AG04450 (cell line): ENCODE measurements around the gene MOCS2. TPM values are rescaled to one million over a fixed set of nuclear protein-coding genes. Genes with fewer than 3 reads are reported as not detected.
A peak's percentile ranks its signal among the peaks of the same experiment; 100 is the strongest.

Experiments used
- CTCF ChIA-PET: fragments of 300-600, 350-600 bp; formaldehyde crosslinking; extraction: SDS; loops from one replicate; lab custom pipeline; 2022; ENCODE audit warnings: antibody characterized with exemption, inconsistent platforms; lab: Charles Lee
- POLR2A ChIA-PET: fragments of 350-600 bp; formaldehyde crosslinking; extraction: SDS; loops from one replicate; lab custom pipeline; 2021; ENCODE audit warnings: antibody characterized with exemption, inconsistent platforms; lab: Yijun Ruan, JAX
- DNase-seq: peaks from one replicate; pipeline ENCODE4 v3.0.0-alpha.2; 2011; ENCODE audit warnings: low read depth, low spot score
- H3K27ac ChIP-seq: one replicate; pipeline ENCODE4 v1.5.1; 2012; ENCODE audit warnings: low read depth, low read length, control low read depth
- H3K27me3 ChIP-seq: one replicate; pipeline ENCODE4 v1.6.0; 2012; ENCODE audit warnings: low read length; ENCODE audit not compliant: control insufficient read depth, insufficient read depth
- H3K4me3 ChIP-seq: 2 replicates; pipeline ENCODE4 v1.5.1; 2011; ENCODE audit warnings: mild to moderate bottlenecking, low read depth, low read length, control low read depth
- H3K9me3 ChIP-seq: 2 replicates; pipeline ENCODE4 v1.5.1; 2012; ENCODE audit warnings: low read length; ENCODE audit not compliant: control insufficient read depth, insufficient read depth
- polyA plus RNA-seq: library from polyadenylated mRNA; depleted of rRNA; stranded (reverse); fragments of >200 nt; gene quantifications from 2 replicates; pipeline ENCODE4 v1.2.3, GENCODE V29; 2011
- TF ChIP-seq, protein P1 (sequence below): IDR thresholded peaks from 2 replicates; pipeline ENCODE4 v1.5.1; 2011; ENCODE audit warnings: low read depth, low read length, control low read depth, inconsistent platforms

Gene MOCS2
- polyA plus RNA-seq, 1 experiment: 79.6 TPM

DNA sequence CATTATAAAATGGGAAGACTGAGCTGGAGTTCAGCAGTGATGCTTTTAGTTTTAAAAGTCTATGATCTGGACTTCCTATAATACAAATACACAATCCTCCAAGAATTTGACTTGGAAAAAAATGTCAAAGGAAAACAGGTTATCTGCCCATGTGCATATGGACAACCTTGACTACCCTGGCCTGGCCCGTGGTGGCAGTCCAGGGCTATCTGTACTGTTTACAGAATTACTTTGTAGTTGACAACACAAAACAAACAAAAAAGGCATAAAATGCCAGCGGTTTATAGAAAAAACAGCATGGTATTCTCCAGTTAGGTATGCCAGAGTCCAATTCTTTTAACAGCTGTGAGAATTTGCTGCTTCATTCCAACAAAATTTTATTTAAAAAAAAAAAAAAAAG is 17.3 kb downstream of the MOCS2 start:
- POLR2A ChIA-PET: no interaction called here
- Histone ChIP-seq H3K27me3 (no peaks in the 10 kb centered on the region), H3K27ac (no peak overlapping the region), H3K9me3 (no peaks in the 10 kb centered on the region), H3K4me3 (no peak overlapping the region)
- TF ChIP-seq, protein P1, sequence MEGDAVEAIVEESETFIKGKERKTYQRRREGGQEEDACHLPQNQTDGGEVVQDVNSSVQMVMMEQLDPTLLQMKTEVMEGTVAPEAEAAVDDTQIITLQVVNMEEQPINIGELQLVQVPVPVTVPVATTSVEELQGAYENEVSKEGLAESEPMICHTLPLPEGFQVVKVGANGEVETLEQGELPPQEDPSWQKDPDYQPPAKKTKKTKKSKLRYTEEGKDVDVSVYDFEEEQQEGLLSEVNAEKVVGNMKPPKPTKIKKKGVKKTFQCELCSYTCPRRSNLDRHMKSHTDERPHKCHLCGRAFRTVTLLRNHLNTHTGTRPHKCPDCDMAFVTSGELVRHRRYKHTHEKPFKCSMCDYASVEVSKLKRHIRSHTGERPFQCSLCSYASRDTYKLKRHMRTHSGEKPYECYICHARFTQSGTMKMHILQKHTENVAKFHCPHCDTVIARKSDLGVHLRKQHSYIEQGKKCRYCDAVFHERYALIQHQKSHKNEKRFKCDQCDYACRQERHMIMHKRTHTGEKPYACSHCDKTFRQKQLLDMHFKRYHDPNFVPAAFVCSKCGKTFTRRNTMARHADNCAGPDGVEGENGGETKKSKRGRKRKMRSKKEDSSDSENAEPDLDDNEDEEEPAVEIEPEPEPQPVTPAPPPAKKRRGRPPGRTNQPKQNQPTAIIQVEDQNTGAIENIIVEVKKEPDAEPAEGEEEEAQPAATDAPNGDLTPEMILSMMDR: no peak
- no peak for DNase-seq
- CTCF ChIA-PET: interaction anchor here (0.6 to 7.4 kb wide), 6 partner anchors 11 to 234 kb away, joined by 3 to 135 read pairs (median 3); no protein-coding TSS in a partner anchor

DNA sequence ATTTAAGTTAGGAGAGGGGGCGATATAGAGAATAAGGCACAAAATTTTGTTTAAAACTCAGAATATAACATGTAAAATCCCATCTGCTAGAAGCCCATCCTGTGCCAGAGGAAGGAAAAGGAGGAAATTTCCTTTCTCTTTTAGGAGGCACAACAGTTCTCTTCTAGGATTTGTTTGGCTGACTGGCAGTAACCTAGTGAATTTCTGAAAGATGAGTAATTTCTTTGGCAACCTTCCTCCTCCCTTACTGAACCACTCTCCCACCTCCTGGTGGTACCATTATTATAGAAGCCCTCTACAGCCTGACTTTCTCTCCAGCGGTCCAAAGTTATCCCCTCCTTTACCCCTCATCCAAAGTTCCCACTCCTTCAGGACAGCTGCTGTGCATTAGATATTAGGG is 18.3 kb downstream of the MOCS2 start:
- CTCF ChIA-PET: interaction anchor here (0.7 to 7.4 kb wide), 3 partner anchors 67 to 170 kb away, joined by 3 to 135 read pairs (median 3); no protein-coding TSS in a partner anchor
- DNase-seq: peak; percentile 36
- Histone ChIP-seq H3K9me3 (no peaks in the 10 kb centered on the region), H3K4me3 (no peak overlapping the region), H3K27me3 (no peaks in the 10 kb centered on the region), H3K27ac (no peak overlapping the region)
- TF ChIP-seq, protein P1: peak; percentile 39; the same call in 1 of the 2 replicates
- POLR2A ChIA-PET: no interaction called here

DNA sequence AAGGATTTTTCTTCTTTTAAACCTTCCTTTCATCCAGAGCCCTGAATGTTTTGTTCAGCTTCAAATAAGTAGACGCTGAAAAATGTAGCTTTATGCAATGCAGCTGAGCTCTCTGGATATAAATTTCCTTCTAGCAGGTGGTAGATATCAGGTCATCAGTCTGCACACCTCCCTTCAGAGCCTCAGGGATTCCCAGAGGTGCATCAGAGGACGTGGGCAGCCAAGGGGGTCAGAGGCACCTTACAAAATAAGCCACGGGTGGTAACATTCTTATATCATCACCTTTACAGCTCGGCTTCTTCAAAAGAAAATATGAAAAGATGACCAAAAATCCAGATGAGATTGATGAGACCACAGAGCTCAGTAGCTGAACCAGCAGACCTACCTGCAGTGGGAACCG is 19.3 kb downstream of the MOCS2 start:
- ChIA-PET CTCF (interaction anchor here (0.8 to 7.4 kb wide), 4 partner anchors 11 to 1144 kb away, joined by 3 to 135 read pairs (median 4); no protein-coding TSS in a partner anchor), POLR2A (no interaction called here)
- TF ChIP-seq, protein P1: no peak
- DNase-seq: no peak
- H3K9me3 ChIP-seq: no peaks in the 10 kb centered on the region
- H3K27ac ChIP-seq: no peak overlapping the region
- no peaks in the 10 kb centered on the region for H3K27me3 ChIP-seq
- H3K4me3 ChIP-seq: no peak overlapping the region

DNA sequence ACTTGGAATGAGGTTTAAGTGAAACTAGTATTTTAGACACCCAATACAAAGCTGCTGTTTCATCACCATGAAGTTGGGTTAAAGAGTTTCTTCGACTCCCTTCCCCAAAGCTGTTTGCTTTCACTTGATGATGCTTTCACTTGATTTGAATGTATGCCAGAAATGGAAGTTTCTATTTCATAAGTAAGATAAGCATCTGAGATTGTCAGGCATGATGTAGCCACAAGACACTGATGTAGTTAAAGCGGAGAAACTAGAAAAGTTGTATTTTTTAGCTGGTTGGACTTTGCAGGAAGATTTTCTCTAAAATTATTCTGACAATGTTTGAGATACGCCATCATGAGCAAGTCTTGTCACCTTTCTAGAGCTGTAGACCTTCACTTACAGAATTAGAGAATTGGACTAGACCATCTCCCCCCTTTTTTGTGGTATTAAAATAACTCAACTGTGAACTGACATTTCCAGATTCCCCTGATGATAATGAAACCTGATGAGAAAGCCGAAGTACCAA is 20.0 kb downstream of the MOCS2 start:
- TF ChIP-seq, protein P1: no peak
- Histone ChIP-seq H3K27ac (no peak overlapping the region), H3K9me3 (no peaks in the 10 kb centered on the region), H3K27me3 (no peaks in the 10 kb centered on the region), H3K4me3 (no peak overlapping the region)
- POLR2A ChIA-PET: no interaction called here
- CTCF ChIA-PET: interaction anchor here (1.0 to 7.4 kb wide), 4 partner anchors 10 to 141 kb away, joined by 3 to 135 read pairs (median 4); no protein-coding TSS in a partner anchor
- DNase-seq: no peak

DNA sequence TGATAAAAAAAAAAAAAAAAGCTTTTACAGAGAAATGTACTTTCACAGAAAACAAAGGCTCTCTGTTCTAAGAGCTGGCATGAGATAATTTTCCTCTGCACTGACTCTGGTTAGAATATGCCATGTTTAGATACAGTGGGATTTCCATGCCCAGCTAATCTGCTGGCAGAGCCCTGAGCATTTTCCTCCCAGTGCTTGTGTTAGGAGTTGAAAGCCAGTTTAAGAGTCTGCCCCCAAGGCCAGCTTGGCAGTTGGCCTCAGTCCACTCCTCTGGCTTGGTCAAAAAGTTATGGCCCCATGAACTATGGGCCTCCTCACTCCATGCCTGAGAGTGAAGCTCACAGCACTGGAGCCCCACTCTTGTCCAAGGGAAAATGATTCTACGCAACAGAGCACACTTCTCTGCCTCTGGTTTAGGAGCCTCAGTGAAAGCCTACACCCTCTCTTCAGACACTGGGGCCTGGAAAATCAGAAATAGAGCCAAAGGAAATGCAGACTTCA is 21.9 kb downstream of the MOCS2 start:
- Histone ChIP-seq H3K27ac (no peak overlapping the region), H3K27me3 (no peaks in the 10 kb centered on the region), H3K9me3 (no peaks in the 10 kb centered on the region), H3K4me3 (no peak overlapping the region)
- POLR2A ChIA-PET: no interaction called here
- DNase-seq: no peak
- CTCF ChIA-PET: interaction anchor here (1.0 to 7.4 kb wide), 3 partner anchors 8 to 139 kb away, joined by 3 to 135 read pairs (median 4); no protein-coding TSS in a partner anchor
- TF ChIP-seq, protein P1: no peak
